Endothelial cell of umbilical vein (primary cell): Measurements from ENCODE around the gene BTN1A1. TPM values are rescaled to one million over a fixed set of nuclear protein-coding genes. Genes with fewer than 3 reads are reported as not detected.

Experiments used
- BruUV-seq: library from RNA; stranded (reverse); fragments of 400-500 nt; replicated peaks from 2 replicates; lab custom pipeline; 2021; lab: Mats Ljungman, UMichigan
- CTCF ChIA-PET: fragments of 300-600, 350-600 bp; sonication (Branson Sonifier 250); formaldehyde crosslinking; loops from one replicate; lab custom pipeline; 2021; ENCODE audit warnings: antibody characterized with exemption, inconsistent platforms; lab: Charles Lee
- POLR2A ChIA-PET: fragments of 300-600, 350-600 bp; sonication (Branson Sonifier 250); formaldehyde crosslinking; loops from one replicate; lab custom pipeline; 2021; ENCODE audit warnings: antibody characterized with exemption, inconsistent platforms; lab: Charles Lee
- DNase-seq: peaks from one replicate; pipeline ENCODE4 v3.0.0-alpha.2; 2011; ENCODE audit warnings: low read depth, low spot score
- FAIRE-seq: peaks from 2 replicates; lab custom pipeline; 2011; peaks lifted over from hg19 to GRCh38; lab: Jason Lieb, UNC
- H2AFZ ChIP-seq: 2 replicates; pipeline ENCODE4 v1.6.0; 2012; ENCODE audit warnings: low read depth, low read length, control low read depth, inconsistent platforms
- H3K27ac ChIP-seq: 2 replicates; pipeline ENCODE4 v1.5.1; 2011; ENCODE audit warnings: low read depth, mild to moderate bottlenecking, control low read depth, low read length, moderate library complexity; ENCODE audit not compliant: insufficient read depth
- H3K27me3 ChIP-seq, 2 experiments: 2 replicates each; pipeline versions ENCODE4 v1.6.0 to v1.6.1; 2011; ENCODE audit warnings: low read length in 2 of 2, mixed read lengths in 1 of 2; ENCODE audit not compliant: control insufficient read depth in 2 of 2, insufficient read depth in 2 of 2
- H3K36me3 ChIP-seq, 2 experiments: 2 replicates in 1 of 2; 3 replicates in 1 of 2; pipeline ENCODE4 v1.5.1; 2011; ENCODE audit warnings: low read length in 2 of 2, mild to moderate bottlenecking in 1 of 2, moderate library complexity in 1 of 2; ENCODE audit not compliant: control insufficient read depth in 2 of 2, insufficient read depth in 2 of 2; ENCODE audit errors: extremely low read depth in 1 of 2
- H3K4me1 ChIP-seq: 3 replicates; pipeline ENCODE4 v1.5.1; 2011; ENCODE audit warnings: mild to moderate bottlenecking, low read length; ENCODE audit not compliant: control insufficient read depth, insufficient read depth; ENCODE audit errors: extremely low read depth
- H3K4me2 ChIP-seq: 2 replicates; pipeline ENCODE4 v1.6.1; 2011; ENCODE audit warnings: low read length, control low read depth, mixed read lengths; ENCODE audit not compliant: insufficient read depth
- H3K4me3 ChIP-seq, 3 experiments: fragments of 200-600 bp in 1 of 3; sonication (generic), shearing (Covaris generic) in 1 of 3; replicated peaks in 1 of 3; 2 replicates each; pipeline ENCODE4 v1.5.1; 2011 to 2016; ENCODE audit warnings: control low read depth in 3 of 3, low read length in 3 of 3, mild to moderate bottlenecking in 2 of 3, inconsistent platforms in 1 of 3, low read depth in 1 of 3, moderate library complexity in 1 of 3; ENCODE audit not compliant: insufficient read depth in 1 of 3
- H3K79me2 ChIP-seq: 2 replicates; pipeline ENCODE4 v1.6.0; 2012; ENCODE audit warnings: low read length, inconsistent platforms; ENCODE audit not compliant: control insufficient read depth, insufficient read depth
- H3K9ac ChIP-seq: replicated peaks from 2 replicates; pipeline ENCODE3; 2011; ENCODE audit warnings: low read length, control low read depth; ENCODE audit not compliant: insufficient read depth; ENCODE audit errors: extremely low read depth
- H3K9me1 ChIP-seq: replicated peaks from 3 replicates; pipeline ENCODE4 v1.6.0; 2011; ENCODE audit warnings: mild to moderate bottlenecking, low read length; ENCODE audit not compliant: control insufficient read depth, insufficient read depth; ENCODE audit errors: extremely low read depth
- H3K9me3 ChIP-seq: replicated peaks from 2 replicates; pipeline ENCODE4 v1.5.1; 2012; ENCODE audit warnings: low read length, inconsistent platforms; ENCODE audit not compliant: control insufficient read depth, insufficient read depth
- H4K20me1 ChIP-seq: replicated peaks from 2 replicates; pipeline ENCODE3; 2011; ENCODE audit warnings: mild to moderate bottlenecking, low read length; ENCODE audit not compliant: control insufficient read depth, insufficient read depth; ENCODE audit errors: extremely low read depth
- CTCF ChIP-seq, 2 donors: IDR thresholded peaks; 1 replicate in 1 of 2; 2 replicates in 1 of 2; pipeline ENCODE4 v1.5.1; 2011; ENCODE audit warnings: low read length in 2 of 2, mild to moderate bottlenecking in 2 of 2, moderate library complexity in 2 of 2, control low read depth in 1 of 2, inconsistent platforms in 1 of 2, low read depth in 1 of 2; ENCODE audit not compliant: insufficient read depth in 1 of 2; ENCODE audit errors: extremely low read depth in 1 of 2
- EZH2 ChIP-seq: IDR thresholded peaks from 2 replicates; pipeline ENCODE4 v1.6.1; 2012; ENCODE audit warnings: borderline replicate concordance, low read depth, mild to moderate bottlenecking, moderate library complexity, low read length, inconsistent platforms; ENCODE audit not compliant: severe bottlenecking
- FOS ChIP-seq: IDR thresholded peaks from 2 replicates; pipeline ENCODE4 v1.6.1; 2011; ENCODE audit warnings: mild to moderate bottlenecking, low read length, moderate library complexity, borderline replicate concordance; ENCODE audit not compliant: insufficient read depth
- GATA2 ChIP-seq: IDR thresholded peaks from 2 replicates; pipeline ENCODE4 v1.7.0; 2011; ENCODE audit warnings: low read depth, mild to moderate bottlenecking, moderate library complexity, mixed read lengths, low read length; ENCODE audit not compliant: insufficient read length, insufficient read depth
- JUN ChIP-seq: IDR thresholded peaks from 2 replicates; pipeline ENCODE4 v1.6.1; 2011; ENCODE audit warnings: borderline replicate concordance, low read depth; ENCODE audit not compliant: insufficient read length, insufficient read depth
- MAX ChIP-seq: IDR thresholded peaks from 2 replicates; pipeline ENCODE4 v1.6.1; 2011; ENCODE audit not compliant: insufficient read depth, insufficient read length
- MYC ChIP-seq: IDR thresholded peaks from one replicate; pipeline ENCODE4 v1.6.1; 2011; ENCODE audit warnings: mild to moderate bottlenecking, low read depth, low read length
- POLR2A ChIP-seq: IDR thresholded peaks from 2 replicates; pipeline ENCODE4 v1.6.1; 2012; ENCODE audit warnings: low read depth, mild to moderate bottlenecking, control low read depth, low read length
- POLR2AphosphoS5 ChIP-seq: IDR thresholded peaks from 2 replicates; pipeline ENCODE4 v1.6.1; 2012; ENCODE audit warnings: low read depth, mild to moderate bottlenecking, control low read depth, low read length, moderate library complexity; ENCODE audit not compliant: insufficient read depth
- dilution Hi-C: fragments of 300-500 bp; cut with MboI; formaldehyde crosslinking; loops from one replicate; pipeline ENCODE4 v1.15.0; 2019; ENCODE audit warnings: low sequenced_read_pairs; ENCODE audit not compliant: extremely low pct_ligation_motif_present
- intact Hi-C: fragments of 100-400 bp; cut with micrococcal nuclease; formaldehyde crosslinking; loops from one replicate; pipeline ENCODE4 v1.10.0; 2022
- polyA plus RNA-seq, 4 experiments: library from polyadenylated mRNA; depleted of rRNA in 3 of 4; stranded (reverse) in 3 of 4; unstranded in 1 of 4; fragments of >200 nt; gene quantifications; 2 replicates each; pipeline versions ENCODE4 v1.2.1 to v1.2.3, GENCODE V29; 2011 to 2012; ENCODE audit warnings: missing spikeins in 1 of 4
- total RNA-seq: library from RNA; stranded (reverse); gene quantifications from 2 replicates; pipeline ENCODE4 v1.2.3, GENCODE V29; 2021

The BTN1A1 gene
- total and polyA plus RNA-seq, 2 donors (not counting 3 experiments of a cell fraction or from before 2014, with no cell fraction given), result not detected

- H3K79me2 ChIP-seq, result no peaks in the 10 kb centered on the region
- H3K36me3 ChIP-seq, result no peaks in the 10 kb centered on the region
- DNase-seq (no peak), FAIRE-seq (no peak)
- ChIA-PET CTCF (interaction anchor here (1.1 kb wide), 1 partner anchor 136 kb away, joined by 3 read pairs; no protein-coding TSS in a partner anchor), POLR2A (interaction anchor here (0.6 kb wide), 1 partner anchor 8 kb away, joined by 6 read pairs; no protein-coding TSS in a partner anchor)
- no peak overlapping the region for H3K9ac ChIP-seq
- H2AFZ ChIP-seq, result no peak overlapping the region
- dilution Hi-C loops (no loop called here), intact Hi-C loops (no loop called here)
- TF ChIP-seq MYC (no peak), EZH2 (no peak), FOS (no peak), CTCF (IDR thresholded peaks at IDR 0.05; ENCODE audit: extremely low read depth in 1 of 2, insufficient read depth in 1 of 2, low read depth in 1 of 2, low read length in 2 of 2) (no peak), MAX (no peak), GATA2 (no peak), POLR2AphosphoS5 (no peak), JUN (no peak), POLR2A (no peak)
- peaks cover 23% of the 10 kb centered on the region for H3K4me1 ChIP-seq
- no TSS peak for BruUV-seq
- H4K20me1 ChIP-seq, result no peaks in the 10 kb centered on the region
- H3K4me3 ChIP-seq, result no peak overlapping the region
- H3K9me3 ChIP-seq, result no peaks in the 10 kb centered on the region
- no peak overlapping the region for H3K27ac ChIP-seq
- no peaks in the 10 kb centered on the region for H3K27me3 ChIP-seq
- no peak overlapping the region for H3K4me2 ChIP-seq
- no peaks in the 10 kb centered on the region for H3K9me1 ChIP-seq
These were observed 22.7 kb upstream of the BTN1A1 start for GRCh38 chr6:26477426-26477825.
